Measurements from ENCODE around the gene ASMT.

ASMT gene

DNA sequence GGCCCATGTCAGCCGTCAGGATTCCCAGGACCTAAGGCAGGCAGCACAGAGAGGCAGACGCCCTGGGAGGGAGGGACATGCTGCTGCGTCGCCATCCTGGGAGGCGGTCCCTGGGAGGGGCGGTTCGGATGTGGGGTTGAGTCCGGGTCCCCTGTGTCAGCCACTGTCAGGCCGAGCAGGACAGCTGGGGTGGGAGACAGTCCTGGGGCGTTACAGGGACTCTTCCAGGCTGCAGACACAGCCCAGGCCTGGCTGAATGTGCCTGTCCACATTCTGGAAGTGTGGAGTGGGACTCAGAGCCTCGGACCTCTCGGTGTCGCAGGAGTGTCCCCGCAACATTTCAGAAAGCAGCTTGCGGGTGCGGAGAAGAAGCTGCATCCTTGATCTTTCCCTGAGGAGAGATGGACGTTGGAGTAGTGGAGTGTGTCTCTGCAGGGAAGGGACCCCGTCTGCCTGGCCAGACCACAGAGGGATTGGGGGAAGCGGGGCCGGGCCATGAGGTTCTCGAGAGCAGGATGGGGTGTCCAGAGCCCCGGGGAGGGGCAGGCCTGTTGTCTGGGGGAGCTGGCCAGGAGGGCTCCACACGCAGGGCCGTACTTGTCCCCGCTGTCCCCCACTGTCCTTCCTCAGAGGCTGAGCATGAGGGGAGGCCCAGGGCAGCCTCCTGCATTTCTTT, 17.4 kb upstream of the ASMT start:
- CTCF ChIA-PET = no interaction called here
- POLR2A ChIA-PET = no interaction called here
- no peak for DNase-seq (ENCODE audit: extremely low spot score)
- TF ChIP-seq FOXA1 (IDR thresholded peaks at IDR 0.05) (no peak), TARDBP (IDR thresholded peaks at IDR 0.05) (no peak), ARNT (IDR thresholded peaks at IDR 0.05) (no peak)

- ChIA-PET POLR2A (no interaction called here), CTCF (no interaction called here)
- TF ChIP-seq LEF1 (IDR thresholded peaks at IDR 0.05; ENCODE audit: borderline replicate concordance) = no peak
- TF ChIP-seq SUZ12 (IDR thresholded peaks at IDR 0.05) = no peak
- no peak for TF ChIP-seq L3MBTL2 (conservative IDR thresholded peaks at IDR 0.05)
- no peak for TF ChIP-seq HDGF (IDR thresholded peaks at IDR 0.05; ENCODE audit: borderline replicate concordance)
- TF ChIP-seq CTBP1 (IDR thresholded peaks at IDR 0.05; ENCODE audit: borderline replicate concordance) = no peak
- TF ChIP-seq ZNF384 (IDR thresholded peaks at IDR 0.05) = no peak
- DNase-seq (ENCODE audit: extremely low spot score) = no peak
These were observed 16.6 kb upstream of the ASMT start for GRCh38 chrX:1598021-1598875.

- no peak for DNase-seq (ENCODE audit: extremely low spot score)
- ChIA-PET CTCF (no interaction called here), POLR2A (no interaction called here)
- TF ChIP-seq ELF4 (IDR thresholded peaks at IDR 0.05) = no peak
- TF ChIP-seq SP1 (IDR thresholded peaks at IDR 0.05) = no peak
- no peak for TF ChIP-seq BHLHE40 (IDR thresholded peaks at IDR 0.05; ENCODE audit: borderline replicate concordance)
- no peak for TF ChIP-seq L3MBTL2 (conservative IDR thresholded peaks at IDR 0.05)
- TF ChIP-seq, protein P1, sequence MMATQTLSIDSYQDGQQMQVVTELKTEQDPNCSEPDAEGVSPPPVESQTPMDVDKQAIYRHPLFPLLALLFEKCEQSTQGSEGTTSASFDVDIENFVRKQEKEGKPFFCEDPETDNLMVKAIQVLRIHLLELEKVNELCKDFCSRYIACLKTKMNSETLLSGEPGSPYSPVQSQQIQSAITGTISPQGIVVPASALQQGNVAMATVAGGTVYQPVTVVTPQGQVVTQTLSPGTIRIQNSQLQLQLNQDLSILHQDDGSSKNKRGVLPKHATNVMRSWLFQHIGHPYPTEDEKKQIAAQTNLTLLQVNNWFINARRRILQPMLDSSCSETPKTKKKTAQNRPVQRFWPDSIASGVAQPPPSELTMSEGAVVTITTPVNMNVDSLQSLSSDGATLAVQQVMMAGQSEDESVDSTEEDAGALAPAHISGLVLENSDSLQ (IDR thresholded peaks at IDR 0.05) = no peak
- no peak for TF ChIP-seq FOXK2 (IDR thresholded peaks at IDR 0.05)
- no peak for TF ChIP-seq LEF1 (IDR thresholded peaks at IDR 0.05; ENCODE audit: borderline replicate concordance)
- no peak for TF ChIP-seq ARNT (IDR thresholded peaks at IDR 0.05)
These were observed 15.7 kb upstream of the ASMT start for GRCh38 chrX:1598876-1599790.

DNA sequence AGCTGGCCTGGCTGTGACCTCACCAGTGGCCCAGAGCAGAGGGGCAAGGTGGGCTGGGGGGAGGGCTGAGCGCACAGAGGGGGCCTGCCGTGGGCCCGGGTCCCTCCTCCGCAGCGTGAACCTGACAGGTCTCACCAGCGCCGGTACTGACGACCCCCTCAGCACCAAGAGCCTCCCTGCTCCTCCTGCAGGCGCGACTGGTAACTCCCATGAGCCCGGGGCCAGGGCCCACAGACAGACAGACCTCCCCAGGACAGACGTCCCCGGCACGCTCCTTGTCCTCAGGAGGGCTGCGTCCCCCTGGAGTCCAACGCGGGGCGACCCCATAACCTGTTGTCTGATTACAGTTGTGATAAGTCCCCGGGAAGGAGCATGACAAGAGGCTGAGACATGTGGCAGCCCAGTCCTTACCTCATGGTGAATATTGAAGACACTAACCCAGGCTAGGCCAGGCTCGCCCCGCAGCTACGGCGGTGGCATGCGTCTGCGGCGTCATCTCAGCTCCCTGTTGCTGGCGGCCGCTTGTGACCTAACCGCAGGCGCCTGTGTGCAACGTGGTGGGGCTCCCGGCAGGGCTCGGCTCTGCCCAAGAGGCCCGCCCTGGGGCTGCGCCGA, 15.0 kb upstream of the ASMT start:
- CTCF ChIA-PET = no interaction called here
- TF ChIP-seq CTBP1 (IDR thresholded peaks at IDR 0.05; ENCODE audit: borderline replicate concordance) = no peak
- no peak for TF ChIP-seq NFRKB (IDR thresholded peaks at IDR 0.05)
- no peak for TF ChIP-seq SP1 (IDR thresholded peaks at IDR 0.05)
- no peak for TF ChIP-seq ARNT (IDR thresholded peaks at IDR 0.05)
- TF ChIP-seq LEF1 (IDR thresholded peaks at IDR 0.05; ENCODE audit: borderline replicate concordance) = no peak
- TF ChIP-seq FOXA1 (IDR thresholded peaks at IDR 0.05) = no peak
- no peak for TF ChIP-seq HDGF (IDR thresholded peaks at IDR 0.05; ENCODE audit: borderline replicate concordance)
- TF ChIP-seq L3MBTL2 (conservative IDR thresholded peaks at IDR 0.05) = no peak
- TF ChIP-seq, protein P1 (IDR thresholded peaks at IDR 0.05) = no peak
- no peak for TF ChIP-seq SUZ12 (IDR thresholded peaks at IDR 0.05)
- no peak for TF ChIP-seq BHLHE40 (IDR thresholded peaks at IDR 0.05; ENCODE audit: borderline replicate concordance)
- no peak for TF ChIP-seq FOXM1 (IDR thresholded peaks at IDR 0.05; ENCODE audit: borderline replicate concordance)
- no peak for TF ChIP-seq ELF4 (IDR thresholded peaks at IDR 0.05)
- TF ChIP-seq FOXK2 (IDR thresholded peaks at IDR 0.05) = no peak
- TF ChIP-seq TARDBP (IDR thresholded peaks at IDR 0.05) = no peak
- TF ChIP-seq ZNF384 (IDR thresholded peaks at IDR 0.05) = no peak
- DNase-seq (ENCODE audit: extremely low spot score) = no peak
- POLR2A ChIA-PET = no interaction called here

- ChIA-PET POLR2A (no interaction called here), CTCF (no interaction called here)
- TF ChIP-seq LEF1 (IDR thresholded peaks at IDR 0.05; ENCODE audit: borderline replicate concordance) (no peak), FOXA1 (IDR thresholded peaks at IDR 0.05) (no peak), L3MBTL2 (conservative IDR thresholded peaks at IDR 0.05) (no peak), CTBP1 (IDR thresholded peaks at IDR 0.05; ENCODE audit: borderline replicate concordance) (no peak), ARNT (IDR thresholded peaks at IDR 0.05) (no peak)
- TF ChIP-seq, protein P1 (IDR thresholded peaks at IDR 0.05) = no peak
- no peak for DNase-seq (ENCODE audit: extremely low spot score)
These were observed 14.3 kb upstream of the ASMT start for GRCh38 chrX:1600406-1601050.
